ENCODE measurements around the gene SLC26A11.
A peak's percentile ranks its signal among the peaks of the same experiment; 100 is the strongest.

SLC26A11 gene

DNA sequence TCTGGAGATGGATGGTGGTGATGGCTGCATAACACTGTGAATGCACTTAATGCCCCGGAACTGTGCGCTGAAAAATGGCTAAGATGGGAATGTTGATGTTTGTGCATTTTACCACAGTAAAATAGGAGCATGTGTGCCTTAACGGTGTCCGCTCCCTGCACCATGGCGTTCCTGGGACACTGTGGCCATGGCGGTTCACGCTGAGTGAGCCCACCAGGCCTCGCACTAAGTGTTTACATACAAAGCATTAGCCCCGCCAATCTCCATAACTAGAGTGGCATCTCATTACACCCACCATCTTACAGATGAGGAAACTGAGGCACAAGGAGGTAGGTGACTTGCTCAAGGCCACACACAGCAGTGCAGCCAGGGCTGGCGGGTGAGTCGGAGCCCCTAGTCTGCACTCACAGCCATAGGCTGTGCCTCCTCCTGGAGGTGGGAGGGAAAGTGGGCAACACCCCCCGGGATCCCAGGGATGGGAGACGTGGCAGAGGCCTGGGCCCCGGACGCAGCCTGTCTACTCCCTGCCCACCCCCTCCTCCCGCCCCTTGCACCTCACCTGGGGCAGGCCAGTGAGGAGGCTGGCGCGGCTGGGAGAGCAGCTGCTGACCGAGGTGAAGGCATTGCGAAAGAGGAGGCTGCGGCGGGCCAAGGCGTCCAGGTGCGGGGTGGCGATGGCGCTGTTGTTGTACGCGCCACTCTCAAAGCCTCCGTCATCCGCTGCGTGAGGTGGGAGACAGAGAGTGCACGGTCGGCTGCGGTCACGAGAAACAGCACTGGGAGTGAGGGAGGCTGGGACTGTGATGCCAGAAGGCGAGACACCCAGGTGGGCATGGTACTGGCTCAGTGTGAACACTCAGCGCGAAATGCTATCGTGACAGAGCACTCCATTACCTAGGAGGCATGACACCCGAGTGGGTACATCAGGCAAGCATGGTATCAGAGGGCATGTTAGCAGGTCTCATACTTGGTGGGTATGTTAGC, 3.5 kb upstream of the SLC26A11 start:
- CTCF ChIA-PET = no interaction called here
- TF ChIP-seq SP1 (IDR thresholded peaks at IDR 0.05) = no peak
- TF ChIP-seq, protein P1, sequence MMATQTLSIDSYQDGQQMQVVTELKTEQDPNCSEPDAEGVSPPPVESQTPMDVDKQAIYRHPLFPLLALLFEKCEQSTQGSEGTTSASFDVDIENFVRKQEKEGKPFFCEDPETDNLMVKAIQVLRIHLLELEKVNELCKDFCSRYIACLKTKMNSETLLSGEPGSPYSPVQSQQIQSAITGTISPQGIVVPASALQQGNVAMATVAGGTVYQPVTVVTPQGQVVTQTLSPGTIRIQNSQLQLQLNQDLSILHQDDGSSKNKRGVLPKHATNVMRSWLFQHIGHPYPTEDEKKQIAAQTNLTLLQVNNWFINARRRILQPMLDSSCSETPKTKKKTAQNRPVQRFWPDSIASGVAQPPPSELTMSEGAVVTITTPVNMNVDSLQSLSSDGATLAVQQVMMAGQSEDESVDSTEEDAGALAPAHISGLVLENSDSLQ (IDR thresholded peaks at IDR 0.05) = no peak
- TF ChIP-seq SUZ12 (IDR thresholded peaks at IDR 0.05) = no peak
- no peak for TF ChIP-seq LEF1 (IDR thresholded peaks at IDR 0.05; ENCODE audit: borderline replicate concordance)
- no peak for TF ChIP-seq FOXK2 (IDR thresholded peaks at IDR 0.05)
- TF ChIP-seq L3MBTL2 (conservative IDR thresholded peaks at IDR 0.05) = no peak
- no peak for DNase-seq (ENCODE audit: extremely low spot score)
- POLR2A ChIA-PET = no interaction called here

GRCh38 chr17:80217703-80218362, 2.4 kb upstream of the SLC26A11 start:
- TF ChIP-seq ELF4 (IDR thresholded peaks at IDR 0.05) (no peak), ZNF384 (IDR thresholded peaks at IDR 0.05) (no peak), NFRKB (IDR thresholded peaks at IDR 0.05) (no peak), FOXK2 (IDR thresholded peaks at IDR 0.05) (no peak), TARDBP (IDR thresholded peaks at IDR 0.05) (no peak), CTBP1 (IDR thresholded peaks at IDR 0.05; ENCODE audit: borderline replicate concordance) (no peak), SUZ12 (IDR thresholded peaks at IDR 0.05) (no peak), SP1 (IDR thresholded peaks at IDR 0.05) (no peak)
- ChIA-PET POLR2A (interaction anchor here (0.6 kb wide), 1 partner anchor 46 kb away, joined by 3 read pairs; no protein-coding TSS in a partner anchor), CTCF (no interaction called here)
- no peak for DNase-seq (ENCODE audit: extremely low spot score)

DNA sequence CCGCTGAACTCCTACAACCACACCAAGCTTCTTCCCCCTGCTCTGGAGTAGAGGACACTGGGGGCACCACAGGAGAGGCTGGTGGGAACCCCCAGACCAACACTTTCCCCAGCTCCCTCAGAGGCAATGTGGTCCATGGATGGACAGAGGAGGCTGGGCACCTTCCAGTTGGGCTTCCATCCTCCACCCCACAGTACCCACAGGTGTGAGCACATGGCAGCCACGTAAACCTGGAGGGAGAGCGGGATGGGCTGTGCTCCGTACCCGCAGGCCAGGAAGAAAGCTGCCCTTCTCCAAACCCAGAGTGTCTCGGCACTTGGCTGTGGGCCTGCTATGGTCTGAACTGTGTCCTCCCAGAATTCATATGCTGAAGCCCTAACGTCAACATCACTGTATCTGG, 1.8 kb upstream of the SLC26A11 start:
- DNase-seq (ENCODE audit: extremely low spot score) = no peak
- ChIA-PET POLR2A (no interaction called here), CTCF (no interaction called here)
- TF ChIP-seq BHLHE40 (IDR thresholded peaks at IDR 0.05; ENCODE audit: borderline replicate concordance) (no peak), ZNF384 (IDR thresholded peaks at IDR 0.05) (no peak), CTBP1 (IDR thresholded peaks at IDR 0.05; ENCODE audit: borderline replicate concordance) (no peak), ELF4 (IDR thresholded peaks at IDR 0.05) (no peak), NFRKB (IDR thresholded peaks at IDR 0.05) (no peak), FOXA1 (IDR thresholded peaks at IDR 0.05) (no peak), L3MBTL2 (conservative IDR thresholded peaks at IDR 0.05) (no peak)
- TF ChIP-seq, protein P1 (IDR thresholded peaks at IDR 0.05) = no peak

DNA sequence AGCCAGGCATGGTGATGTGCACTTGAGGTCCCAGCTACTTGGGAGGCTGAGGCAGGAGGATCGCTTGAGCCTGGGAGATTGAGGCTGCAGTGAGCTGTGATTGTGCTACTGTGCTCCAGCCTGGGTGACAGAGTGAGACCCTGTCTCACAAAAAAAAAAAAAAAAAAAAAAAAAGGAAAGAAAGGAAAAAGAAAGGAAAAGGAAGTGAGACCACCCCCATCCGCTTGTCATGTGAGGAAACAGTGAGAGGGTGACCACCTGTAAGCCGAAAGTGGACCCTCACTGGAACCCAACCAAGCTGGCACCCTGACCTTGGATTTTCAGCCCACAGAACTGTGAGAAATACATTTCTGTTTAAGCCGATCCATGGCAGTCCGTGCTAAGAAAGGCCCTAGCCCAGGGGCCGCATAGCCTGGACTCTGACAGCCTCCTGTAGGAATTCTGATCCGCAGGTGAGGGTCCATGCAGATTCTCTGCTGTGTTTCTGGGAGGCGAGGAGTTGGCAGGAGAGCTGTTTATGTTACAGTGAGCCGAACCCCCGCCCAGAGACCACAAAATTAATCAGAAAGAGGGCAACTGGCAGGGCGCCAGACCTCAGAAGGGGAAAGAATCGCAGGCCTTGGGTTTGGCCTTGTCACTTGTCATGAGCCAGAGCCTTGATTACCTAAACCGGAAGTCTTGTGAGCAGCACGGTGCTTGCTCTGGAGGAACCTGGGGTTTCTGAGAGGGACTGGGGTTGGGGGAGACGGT, 1.0 kb upstream of the SLC26A11 start:
- DNase-seq (ENCODE audit: extremely low spot score) = peak; percentile 59
- ChIA-PET POLR2A (no interaction called here), CTCF (interaction anchor here (0.6 kb wide), 1 partner anchor 118 kb away, joined by 4 read pairs; the partner anchor contains the start of gene GAA)

GRCh38 chr17:80219763-80220053, 519 bp upstream of the SLC26A11 start:
- TF ChIP-seq LEF1 (IDR thresholded peaks at IDR 0.05; ENCODE audit: borderline replicate concordance) (no peak), SP1 (IDR thresholded peaks at IDR 0.05) (no peak), ARNT (IDR thresholded peaks at IDR 0.05) (no peak), ELF4 (IDR thresholded peaks at IDR 0.05) (no peak), BHLHE40 (IDR thresholded peaks at IDR 0.05; ENCODE audit: borderline replicate concordance) (no peak), L3MBTL2 (conservative IDR thresholded peaks at IDR 0.05) (no peak), FOXA1 (IDR thresholded peaks at IDR 0.05) (no peak), TARDBP (IDR thresholded peaks at IDR 0.05) (no peak), HDGF (IDR thresholded peaks at IDR 0.05; ENCODE audit: borderline replicate concordance) (no peak), SUZ12 (IDR thresholded peaks at IDR 0.05) (no peak), FOXM1 (IDR thresholded peaks at IDR 0.05; ENCODE audit: borderline replicate concordance) (no peak), ZNF384 (IDR thresholded peaks at IDR 0.05) (no peak), FOXK2 (IDR thresholded peaks at IDR 0.05) (no peak), CTBP1 (IDR thresholded peaks at IDR 0.05; ENCODE audit: borderline replicate concordance) (no peak)
- TF ChIP-seq, protein P1 (IDR thresholded peaks at IDR 0.05) = no peak
- POLR2A ChIA-PET = interaction anchor here (0.8 to 1.4 kb wide), 6 partner anchors 9 to 118 kb away, joined by 3 to 6 read pairs (median 4); partner anchors contain the start of gene GAA
- DNase-seq (ENCODE audit: extremely low spot score) = no peak
- CTCF ChIA-PET = interaction anchor here (0.6 kb wide), 1 partner anchor 118 kb away, joined by 4 read pairs; the partner anchor contains the start of gene GAA

More for the DNA sequence above, 1.0 kb upstream of the SLC26A11 start:
- TF ChIP-seq LEF1 (IDR thresholded peaks at IDR 0.05; ENCODE audit: borderline replicate concordance) = no peak
- no peak for TF ChIP-seq HDGF (IDR thresholded peaks at IDR 0.05; ENCODE audit: borderline replicate concordance)
- no peak for TF ChIP-seq FOXM1 (IDR thresholded peaks at IDR 0.05; ENCODE audit: borderline replicate concordance)
- no peak for TF ChIP-seq BHLHE40 (IDR thresholded peaks at IDR 0.05; ENCODE audit: borderline replicate concordance)
- TF ChIP-seq NFRKB (IDR thresholded peaks at IDR 0.05) = no peak
- TF ChIP-seq SP1 (IDR thresholded peaks at IDR 0.05) = no peak
- TF ChIP-seq ARNT (IDR thresholded peaks at IDR 0.05) = no peak
- TF ChIP-seq FOXA1 (IDR thresholded peaks at IDR 0.05) = no peak
- no peak for TF ChIP-seq TARDBP (IDR thresholded peaks at IDR 0.05)
- TF ChIP-seq FOXK2 (IDR thresholded peaks at IDR 0.05) = no peak
- TF ChIP-seq, protein P1 (IDR thresholded peaks at IDR 0.05) = no peak; the same call in 1 of the 2 replicates
- no peak for TF ChIP-seq CTBP1 (IDR thresholded peaks at IDR 0.05; ENCODE audit: borderline replicate concordance)
- TF ChIP-seq SUZ12 (IDR thresholded peaks at IDR 0.05) = no peak
- TF ChIP-seq ELF4 (IDR thresholded peaks at IDR 0.05) = no peak
- no peak for TF ChIP-seq ZNF384 (IDR thresholded peaks at IDR 0.05)
- no peak for TF ChIP-seq L3MBTL2 (conservative IDR thresholded peaks at IDR 0.05)

Data from HEK293T (cell line).